GM03348 (cell line): Measurements from ENCODE around the gene FAM50A.
"Not testable (repeated sequence)": the region's sequence is repeated elsewhere in the genome, so short reads cannot be mapped to it uniquely, and the experiment has no call there.

Experiments
- DNase-seq: peaks from one replicate; pipeline ENCODE4 v3.0.0; 2012; ENCODE audit warnings: low spot score

The FAM50A gene, protein sequence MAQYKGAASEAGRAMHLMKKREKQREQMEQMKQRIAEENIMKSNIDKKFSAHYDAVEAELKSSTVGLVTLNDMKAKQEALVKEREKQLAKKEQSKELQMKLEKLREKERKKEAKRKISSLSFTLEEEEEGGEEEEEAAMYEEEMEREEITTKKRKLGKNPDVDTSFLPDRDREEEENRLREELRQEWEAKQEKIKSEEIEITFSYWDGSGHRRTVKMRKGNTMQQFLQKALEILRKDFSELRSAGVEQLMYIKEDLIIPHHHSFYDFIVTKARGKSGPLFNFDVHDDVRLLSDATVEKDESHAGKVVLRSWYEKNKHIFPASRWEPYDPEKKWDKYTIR

GRCh38 chrX:154443992-154444754 is at the start of gene FAM50A:
TSS of gene FAM50A (plus strand) at chrX:154444141. CDS start at chrX:154444236, 95 bp downstream.
- peak; percentile 91 for DNase-seq

DNA sequence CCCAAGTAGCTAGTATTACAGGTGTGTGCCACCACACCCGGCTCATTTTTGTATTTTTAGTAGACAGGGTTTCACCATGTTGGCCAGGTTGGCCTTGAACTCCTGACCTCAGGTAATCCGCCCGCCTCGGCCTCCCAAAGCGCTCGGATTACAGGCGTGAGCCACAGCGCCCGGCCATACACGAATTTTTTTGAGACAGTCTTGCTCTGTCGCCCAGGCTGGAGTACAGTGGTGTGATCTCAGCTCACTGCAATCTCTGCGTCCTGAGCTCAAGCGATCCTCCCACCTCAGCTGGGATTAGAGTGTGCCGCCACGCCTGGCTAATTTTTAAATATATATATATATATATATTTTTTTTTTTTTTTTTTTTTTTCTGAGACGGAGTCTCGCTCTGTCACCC is 47.6 kb upstream of the FAM50A start:
- not testable (repeated sequence) for DNase-seq

DNA sequence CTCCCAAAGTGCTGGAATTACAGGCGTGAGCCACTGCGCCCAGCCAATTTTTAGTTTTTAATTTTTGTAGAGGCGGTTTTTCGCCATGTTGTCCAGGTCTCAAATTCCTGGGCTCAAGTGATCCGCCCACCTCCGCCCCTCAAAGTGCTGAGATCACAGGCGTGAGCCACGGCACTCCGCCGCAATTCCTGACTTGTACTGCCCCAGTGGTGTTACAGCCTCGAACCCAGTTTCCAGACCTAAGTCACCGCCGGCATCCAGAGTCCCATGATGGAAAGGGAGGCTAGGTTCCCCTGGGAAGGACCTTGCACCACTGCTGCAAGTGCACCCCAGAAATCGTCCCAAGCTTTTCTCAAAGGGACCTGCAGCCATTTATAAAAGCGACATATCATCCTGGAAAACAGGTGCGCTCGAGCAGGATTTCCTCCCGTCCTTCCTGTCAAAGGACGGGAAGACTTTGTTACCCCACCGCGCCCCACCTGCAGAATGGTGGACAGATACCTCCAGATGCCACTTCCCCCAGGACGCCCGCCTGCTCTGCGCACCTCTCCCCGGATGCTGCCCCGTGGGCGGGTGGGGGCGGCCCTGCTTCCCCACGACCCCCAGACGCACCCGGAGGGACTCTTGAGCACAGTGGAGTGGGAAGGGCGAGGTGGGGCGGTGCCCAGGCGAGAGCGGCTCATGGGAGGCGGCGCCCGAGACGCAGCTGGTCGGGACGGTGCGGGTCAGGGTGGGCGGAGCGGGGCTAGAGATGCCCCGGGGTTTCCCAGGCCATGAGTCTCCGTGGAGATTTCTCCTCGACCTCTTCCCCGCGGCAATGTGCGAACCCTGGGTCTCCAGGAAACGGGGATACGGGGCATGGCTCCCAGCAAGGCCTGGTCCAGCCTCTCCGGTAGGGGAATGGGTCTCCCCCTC is 46.7 kb upstream of the FAM50A start:
- DNase-seq = peak; percentile 68

DNA sequence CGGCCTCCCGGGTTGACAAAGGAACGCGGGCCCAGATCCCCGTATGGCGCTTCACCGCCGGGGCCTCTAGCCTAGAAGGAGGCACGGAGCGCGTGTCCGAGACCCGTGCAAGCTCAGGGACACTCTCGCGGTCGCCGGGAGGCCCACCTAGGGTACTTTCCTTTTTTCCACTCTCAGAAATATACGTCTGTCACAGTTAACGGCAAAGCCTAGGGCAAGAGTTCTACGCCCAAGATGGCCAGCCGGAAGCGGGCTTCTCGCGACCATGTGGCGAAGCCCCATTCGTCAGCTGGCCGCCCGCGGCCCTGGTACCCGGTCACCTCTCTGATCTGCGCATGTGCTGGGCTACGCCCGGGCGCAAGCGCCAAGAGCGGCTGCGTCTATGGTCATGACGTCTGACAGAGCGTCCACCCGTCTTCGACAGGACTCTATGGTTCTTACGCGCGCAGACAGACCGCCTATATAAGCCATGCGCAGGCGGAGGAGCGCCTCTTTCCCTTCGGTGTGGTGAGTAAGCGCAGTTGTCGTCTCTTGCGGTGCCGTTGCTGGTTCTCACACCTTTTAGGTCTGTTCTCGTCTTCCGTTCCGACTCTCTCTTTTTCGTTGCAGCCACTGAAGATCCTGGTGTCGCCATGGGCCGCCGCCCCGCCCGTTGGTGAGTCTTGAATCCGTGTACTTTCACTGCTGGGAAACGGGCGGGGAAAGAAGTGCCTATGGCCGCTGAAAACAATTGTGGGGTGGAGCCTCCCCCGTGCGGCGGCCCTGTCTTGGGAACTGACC is 45.9 kb upstream of the FAM50A start, which contains the start of gene RPL10:
TSS of gene RPL10 (plus strand) at position 490 of the 780 bp plus-strand sequence. CDS start at position 633, 143 bp downstream.
- peak; percentile 94 for DNase-seq

- DNase-seq = peak; percentile 61
Measured at GRCh38 chrX:154398668-154399526, 45.0 kb upstream of the FAM50A start.

DNA sequence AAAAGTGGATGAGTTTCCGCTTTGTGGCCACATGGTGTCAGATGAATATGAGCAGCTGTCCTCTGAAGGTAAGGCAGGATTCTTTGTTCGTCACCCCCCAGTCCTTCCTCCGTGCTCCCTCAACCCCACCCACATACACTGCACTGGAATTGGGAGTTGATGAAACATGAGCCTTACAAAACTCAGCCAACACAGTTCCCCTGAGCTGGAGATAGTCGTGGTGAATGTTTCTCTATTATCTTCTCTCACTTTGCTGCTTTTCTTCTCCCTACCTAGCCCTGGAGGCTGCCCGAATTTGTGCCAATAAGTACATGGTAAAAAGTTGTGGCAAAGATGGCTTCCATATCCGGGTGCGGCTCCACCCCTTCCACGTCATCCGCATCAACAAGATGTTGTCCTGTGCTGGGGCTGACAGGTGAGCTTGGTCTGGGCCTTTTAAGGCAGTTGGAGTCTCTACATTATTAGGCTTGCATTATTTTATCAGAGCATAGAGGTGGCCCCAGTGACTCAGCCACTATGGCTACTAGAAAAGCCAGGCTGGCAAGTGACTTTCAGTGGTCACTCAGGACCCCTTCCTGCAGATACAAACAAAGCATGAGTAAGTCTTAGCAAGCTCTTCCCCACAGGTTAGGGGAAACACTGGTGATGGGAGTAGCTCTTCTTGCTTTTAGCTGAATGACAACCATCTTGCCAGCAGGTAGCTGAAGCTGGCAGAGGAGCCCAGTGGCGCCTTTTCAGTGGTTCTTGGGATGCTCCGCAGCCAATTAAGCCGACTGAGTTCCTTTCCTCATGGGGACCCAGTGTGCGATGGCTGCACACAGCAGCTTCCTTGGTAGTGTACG is 44.2 kb upstream of the FAM50A start:
- DNase-seq = no peak

DNA sequence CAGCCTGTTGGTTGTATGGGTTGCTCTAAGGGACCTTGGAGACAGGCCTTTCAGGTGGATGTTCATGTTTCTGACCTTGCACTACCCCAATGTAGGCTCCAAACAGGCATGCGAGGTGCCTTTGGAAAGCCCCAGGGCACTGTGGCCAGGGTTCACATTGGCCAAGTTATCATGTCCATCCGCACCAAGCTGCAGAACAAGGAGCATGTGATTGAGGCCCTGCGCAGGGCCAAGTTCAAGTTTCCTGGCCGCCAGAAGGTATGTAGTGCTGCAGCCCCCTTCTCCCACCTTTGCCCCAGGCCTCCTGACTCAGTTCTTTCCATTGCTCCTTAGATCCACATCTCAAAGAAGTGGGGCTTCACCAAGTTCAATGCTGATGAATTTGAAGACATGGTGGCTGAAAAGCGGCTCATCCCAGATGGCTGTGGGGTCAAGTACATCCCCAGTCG is 43.5 kb upstream of the FAM50A start:
- DNase-seq = not testable (repeated sequence)

GRCh38 chrX:154401045-154401799 is 42.7 kb upstream of the FAM50A start:
- no peak for DNase-seq

- DNase-seq = no peak
Measured at GRCh38 chrX:154401918-154402621, 41.9 kb upstream of the FAM50A start.

DNA sequence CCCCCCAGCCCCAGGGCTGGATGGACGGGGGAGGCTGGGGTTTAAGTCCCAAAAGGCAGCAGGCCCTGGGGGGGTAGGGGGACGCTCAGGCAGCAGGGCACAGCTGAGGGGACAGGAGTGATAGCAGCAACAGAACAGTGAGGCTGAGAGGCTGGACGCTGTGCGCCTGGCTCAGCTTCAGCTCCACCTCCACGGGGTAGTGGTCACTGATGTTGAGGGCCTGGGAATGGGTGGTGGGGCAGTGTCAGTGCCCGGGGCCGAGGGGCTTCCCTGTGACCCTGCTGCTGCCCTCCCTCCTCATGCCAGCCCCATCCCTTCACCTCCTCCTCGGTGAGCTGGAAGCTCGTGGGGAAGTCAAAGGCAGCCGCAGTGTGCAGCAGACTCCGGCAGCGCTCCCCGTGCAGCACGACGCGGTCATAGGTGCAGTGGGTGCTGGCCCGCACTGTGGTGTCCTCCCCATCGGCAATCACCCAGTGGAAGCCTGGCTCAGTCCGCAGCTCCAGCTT is 41.3 kb upstream of the FAM50A start:
- no peak for DNase-seq

GRCh38 chrX:154403192-154403591 is 40.7 kb upstream of the FAM50A start:
- no peak for DNase-seq

DNA sequence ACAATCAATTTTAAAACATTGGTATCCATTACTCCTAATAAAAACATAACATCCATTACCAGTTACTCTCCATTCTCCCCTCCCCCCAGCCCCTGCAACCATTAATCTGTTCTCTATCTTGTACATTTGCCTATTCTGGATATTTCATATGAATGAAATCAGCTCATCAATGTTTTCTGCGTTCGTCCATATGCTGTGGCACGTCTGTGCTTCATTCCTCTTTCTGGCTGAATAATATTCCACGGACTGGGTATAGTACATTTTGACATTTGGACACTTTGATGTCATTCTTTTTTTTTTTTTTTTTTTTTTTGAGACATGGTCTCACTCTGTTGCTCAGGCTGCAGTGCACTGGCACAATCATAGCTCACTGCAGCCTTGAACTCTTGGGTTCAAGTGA is 40.1 kb upstream of the FAM50A start:
- DNase-seq = no peak

- DNase-seq = no peak
Measured at GRCh38 chrX:154404625-154405192, 39.2 kb upstream of the FAM50A start.

GRCh38 chrX:154408659-154409221 is 35.2 kb upstream of the FAM50A start:
- no peak for DNase-seq

- peak; percentile 82 for DNase-seq
Measured at GRCh38 chrX:154409222-154409871, 34.6 kb upstream of the FAM50A start, which contains the start of gene DNASE1L1. TSS of gene DNASE1L1 (minus strand) at chrX:154409254. CDS start at chrX:154405568, 3,686 bp downstream.

DNA sequence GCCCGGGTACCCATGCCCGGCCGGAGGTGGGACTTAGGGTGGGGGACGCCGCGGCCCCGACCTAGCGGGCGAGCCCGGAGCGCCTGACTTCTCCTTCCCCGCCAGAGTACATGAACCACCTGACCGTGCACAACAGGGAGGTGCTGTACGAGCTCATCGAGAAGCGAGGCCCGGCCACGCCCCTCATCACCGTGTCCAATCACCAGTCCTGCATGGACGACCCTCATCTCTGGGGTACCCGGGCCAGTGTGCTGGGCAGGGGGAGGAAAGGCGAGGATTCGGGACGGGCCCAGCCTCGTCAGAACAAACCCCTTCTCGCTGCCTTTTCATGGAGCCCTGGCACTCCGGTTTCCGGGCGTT is 32.0 kb upstream of the FAM50A start:
- peak; percentile 56 for DNase-seq
